ENCODE results near the gene SLC34A1. TPM values are rescaled to one million over a fixed set of nuclear protein-coding genes. Genes with fewer than 3 reads are reported as not detected.
A peak's percentile ranks its signal among the peaks of the same experiment; 100 is the strongest.

The SLC34A1 gene
- total and polyA plus RNA-seq, 2 donors (not counting 1 experiment from before 2014, with no cell fraction given) = 0.06 TPM; not detected in 1

DNA sequence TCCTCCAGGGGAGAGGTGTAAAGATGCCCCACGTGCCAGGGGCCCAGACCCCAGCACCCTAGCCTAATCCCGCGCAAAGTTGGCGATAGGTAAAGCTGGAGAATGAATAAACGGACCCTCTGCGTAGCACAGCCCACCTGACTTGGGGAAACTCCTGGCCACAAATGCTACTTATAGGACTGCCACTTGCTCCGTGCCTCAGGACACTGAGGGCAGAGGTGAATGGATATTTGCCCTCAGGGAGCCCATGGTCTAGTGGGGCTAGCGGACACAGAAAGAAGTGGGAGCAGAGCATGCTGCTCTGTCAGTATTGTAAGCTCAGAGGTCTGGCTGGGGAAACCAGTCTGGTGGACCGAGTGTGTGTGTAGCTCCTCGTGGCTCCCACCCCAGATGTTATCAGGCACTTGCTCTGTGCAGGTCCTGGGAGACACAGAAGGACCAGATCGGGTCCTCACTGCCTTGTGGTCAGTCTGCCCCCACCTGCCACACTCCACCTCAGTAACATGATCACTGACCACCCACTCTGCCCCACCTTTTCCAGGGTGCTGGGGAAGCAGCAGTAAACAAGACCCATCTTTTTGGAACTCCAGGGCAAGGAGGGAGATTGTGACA is 43.1 kb downstream of the SLC34A1 start:
- Histone ChIP-seq H3K9ac (ENCODE audit: low read length) (peak overlapping the region; percentile 82), H2AFZ (ENCODE audit: insufficient read depth, low read depth, low read length, poor library complexity, severe bottlenecking) (no peak overlapping the region), H3K27ac (ENCODE audit: low read length in 2 of 2) (peak overlapping the region; percentile 77 to 96), H3K9me3 (ENCODE audit: control extremely low read depth in 1 of 3, control insufficient read depth in 2 of 3, insufficient read depth in 1 of 3, low read length in 2 of 3) (no peaks in the 10 kb centered on the region), H3K4me2 (replicated peaks; ENCODE audit: low read depth, low read length, poor library complexity, severe bottlenecking) (peak overlapping the region; percentile 90), H3K4me1 (ENCODE audit: control insufficient read depth in 2 of 2, insufficient read depth in 2 of 2, low read length in 2 of 2) (peaks cover 60 to 62% of the 10 kb centered on the region in 2 donors), H3K36me3 (replicated peaks in 1 of 2; ENCODE audit: control extremely low read depth in 1 of 2, control insufficient read depth in 1 of 2, extremely low read depth in 1 of 2, insufficient read depth in 2 of 2, low read length in 1 of 2) (peaks cover 0 to 36% of the 10 kb centered on the region in 2 experiments), H3K4me3 (ENCODE audit: control extremely low read depth in 1 of 5, extremely low read depth in 1 of 5, insufficient read depth in 1 of 5, low read depth in 2 of 5, low read length in 4 of 5) (peak overlapping the region; percentile 63 to 88 (median 78)), H3K79me2 (ENCODE audit: control insufficient read depth, insufficient read depth, low read length) (peaks cover 40% of the 10 kb centered on the region), H3K27me3 (replicated peaks in 1 of 4; ENCODE audit: control extremely low read depth in 1 of 4, control insufficient read depth in 3 of 4, insufficient read depth in 4 of 4, low read length in 3 of 4) (no peaks in the 10 kb centered on the region), H4K20me1 (ENCODE audit: control insufficient read depth, insufficient read depth, low read length, poor library complexity, severe bottlenecking) (peaks cover 46% of the 10 kb centered on the region)
- ATAC-seq (ENCODE audit: low read depth) (no peak), DNase-seq (no peak)
- CTCF ChIA-PET = interaction anchor here (1.1 to 12.4 kb wide), 5 partner anchors 16 to 111 kb away, joined by 3 to 152 read pairs (median 137); partner anchors contain the start of gene PRR7
- peak overlapping the region; percentile 94 for H3K4me3 Mint-ChIP-seq
- intact Hi-C loops (cut with micrococcal nuclease) = loop anchor here (5.0 kb wide), 1 partner anchor 885 kb away; no protein-coding TSS in a partner anchor
- H3K4me1 Mint-ChIP-seq = peaks cover 62% of the 10 kb centered on the region
- TF ChIP-seq, protein P1, sequence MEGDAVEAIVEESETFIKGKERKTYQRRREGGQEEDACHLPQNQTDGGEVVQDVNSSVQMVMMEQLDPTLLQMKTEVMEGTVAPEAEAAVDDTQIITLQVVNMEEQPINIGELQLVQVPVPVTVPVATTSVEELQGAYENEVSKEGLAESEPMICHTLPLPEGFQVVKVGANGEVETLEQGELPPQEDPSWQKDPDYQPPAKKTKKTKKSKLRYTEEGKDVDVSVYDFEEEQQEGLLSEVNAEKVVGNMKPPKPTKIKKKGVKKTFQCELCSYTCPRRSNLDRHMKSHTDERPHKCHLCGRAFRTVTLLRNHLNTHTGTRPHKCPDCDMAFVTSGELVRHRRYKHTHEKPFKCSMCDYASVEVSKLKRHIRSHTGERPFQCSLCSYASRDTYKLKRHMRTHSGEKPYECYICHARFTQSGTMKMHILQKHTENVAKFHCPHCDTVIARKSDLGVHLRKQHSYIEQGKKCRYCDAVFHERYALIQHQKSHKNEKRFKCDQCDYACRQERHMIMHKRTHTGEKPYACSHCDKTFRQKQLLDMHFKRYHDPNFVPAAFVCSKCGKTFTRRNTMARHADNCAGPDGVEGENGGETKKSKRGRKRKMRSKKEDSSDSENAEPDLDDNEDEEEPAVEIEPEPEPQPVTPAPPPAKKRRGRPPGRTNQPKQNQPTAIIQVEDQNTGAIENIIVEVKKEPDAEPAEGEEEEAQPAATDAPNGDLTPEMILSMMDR (IDR thresholded peaks at IDR 0.05) = no peak
- TF ChIP-seq EZH2 (IDR thresholded peaks at IDR 0.05; ENCODE audit: borderline replicate concordance, insufficient read depth, low read depth, low read length, poor library complexity, severe bottlenecking) = no peak
- H3K27ac Mint-ChIP-seq = peak overlapping the region; percentile 97
- POLR2A ChIA-PET = interaction anchor here (0.6 to 2.6 kb wide), 7 partner anchors 9 to 82 kb away, joined by 3 to 34 read pairs (median 9); partner anchors contain the start of genes DOK3 and PRR7
- 1% methylated on average over 10 of the region's 11 CpGs for WGBS (ENCODE audit: insufficient coverage)
- no peaks in the 10 kb centered on the region for H3K9me3 Mint-ChIP-seq (ENCODE audit: insufficient read depth)
- no peaks in the 10 kb centered on the region for H3K27me3 Mint-ChIP-seq
